Gastroesophageal sphincter (tissue), 4 donors: Measurements from ENCODE around the gene DOK6. TPM values are rescaled to one million over a fixed set of nuclear protein-coding genes. Genes with fewer than 3 reads are reported as not detected.

ENCODE experiments used
- ATAC-seq: fragments of 150-250 bp; one replicate; pipeline ENCODE4 v1.9.1; 2016; ENCODE audit warnings: mild to moderate bottlenecking, moderate library complexity
- H3K27ac ChIP-seq, 4 donors: fragments of 200-600 bp; sonication (generic) in 3 of 4; 1 replicate in 3 of 4; 2 replicates in 1 of 4; pipeline ENCODE4 v1.5.1; 2016 to 2019
- H3K27me3 ChIP-seq: fragments of 200-600 bp; sonication (generic); one replicate; pipeline ENCODE4 v1.5.1; 2019
- H3K36me3 ChIP-seq, 2 donors: fragments of 200-600 bp; sonication (generic); one replicate each; pipeline ENCODE4 v1.5.1; 2019; ENCODE audit warnings: control low read depth in 1 of 2
- H3K4me1 ChIP-seq, 3 donors: fragments of 200-600 bp; sonication (generic); 1 replicate in 2 of 3; 2 replicates in 1 of 3; pipeline ENCODE4 v1.5.1; 2016 to 2019; ENCODE audit warnings: control low read depth in 2 of 3
- H3K4me3 ChIP-seq, 2 donors: fragments of 200-600 bp; sonication (generic); one replicate each; pipeline ENCODE4 v1.5.1; 2019; ENCODE audit warnings: mild to moderate bottlenecking in 1 of 2, moderate library complexity in 1 of 2
- H3K9me3 ChIP-seq, 3 donors: fragments of 200-600 bp; sonication (generic); one replicate each; pipeline ENCODE4 v1.5.1; 2017 to 2019; ENCODE audit warnings: control low read depth in 2 of 3
- EP300 ChIP-seq: sonication (generic); formaldehyde crosslinking; IDR thresholded peaks from one replicate; pipeline ENCODE4 v1.6.1; 2017; ENCODE audit warnings: antibody characterized with exemption, mild to moderate bottlenecking
- POLR2A ChIP-seq, 2 donors: fragments of 450-650 bp; IDR thresholded peaks; one replicate each; pipeline ENCODE4 v1.6.1; 2017; ENCODE audit warnings: antibody characterized with exemption in 2 of 2, mild to moderate bottlenecking in 2 of 2, moderate library complexity in 1 of 2
- POLR2AphosphoS5 ChIP-seq: sonication (generic); formaldehyde crosslinking; IDR thresholded peaks from one replicate; pipeline ENCODE4 v1.6.1; 2017; ENCODE audit warnings: antibody characterized with exemption
- WGBS, 2 donors: methylation state at CpG; one replicate each; pipeline ENCODE4 v1.1.5; 2018; ENCODE audit warnings: low coverage in 1 of 2; 5-methylcytosine and 5-hydroxymethylcytosine counted together
- total RNA-seq, 4 donors: library from RNA; depleted of rRNA; stranded (reverse); fragments of >200 nt; gene quantifications; one replicate each; pipeline ENCODE4 v1.1.0, GENCODE V29; 2016
- TF ChIP-seq, protein P1 (sequence below), 4 experiments: fragments of 200-600 bp in 2 of 4; fragments of 450-650 bp in 2 of 4; sonication (generic) in 1 of 4; IDR thresholded peaks; one replicate each; pipeline ENCODE4 v1.5.1; 2017 to 2019; ENCODE audit warnings: antibody characterized with exemption in 4 of 4, mild to moderate bottlenecking in 2 of 4, moderate library complexity in 2 of 4

Gene DOK6
- total RNA-seq, 4 donors from 2014 or later = 0.62 to 3.4 (median 2.7) TPM

GRCh38 chr18:69612242-69612641, 211.6 kb downstream of the DOK6 start:
- no peaks in the 10 kb centered on the region for H3K27me3 ChIP-seq
- TF ChIP-seq EP300 = no peak
- TF ChIP-seq POLR2A (IDR thresholded peaks at IDR 0.05) = no peak
- TF ChIP-seq, protein P1, sequence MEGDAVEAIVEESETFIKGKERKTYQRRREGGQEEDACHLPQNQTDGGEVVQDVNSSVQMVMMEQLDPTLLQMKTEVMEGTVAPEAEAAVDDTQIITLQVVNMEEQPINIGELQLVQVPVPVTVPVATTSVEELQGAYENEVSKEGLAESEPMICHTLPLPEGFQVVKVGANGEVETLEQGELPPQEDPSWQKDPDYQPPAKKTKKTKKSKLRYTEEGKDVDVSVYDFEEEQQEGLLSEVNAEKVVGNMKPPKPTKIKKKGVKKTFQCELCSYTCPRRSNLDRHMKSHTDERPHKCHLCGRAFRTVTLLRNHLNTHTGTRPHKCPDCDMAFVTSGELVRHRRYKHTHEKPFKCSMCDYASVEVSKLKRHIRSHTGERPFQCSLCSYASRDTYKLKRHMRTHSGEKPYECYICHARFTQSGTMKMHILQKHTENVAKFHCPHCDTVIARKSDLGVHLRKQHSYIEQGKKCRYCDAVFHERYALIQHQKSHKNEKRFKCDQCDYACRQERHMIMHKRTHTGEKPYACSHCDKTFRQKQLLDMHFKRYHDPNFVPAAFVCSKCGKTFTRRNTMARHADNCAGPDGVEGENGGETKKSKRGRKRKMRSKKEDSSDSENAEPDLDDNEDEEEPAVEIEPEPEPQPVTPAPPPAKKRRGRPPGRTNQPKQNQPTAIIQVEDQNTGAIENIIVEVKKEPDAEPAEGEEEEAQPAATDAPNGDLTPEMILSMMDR (IDR thresholded peaks at IDR 0.05) = no peak
- no peak for TF ChIP-seq POLR2AphosphoS5
- no peaks in the 10 kb centered on the region for H3K4me1 ChIP-seq
- H3K4me3 ChIP-seq = no peak overlapping the region
- H3K36me3 ChIP-seq = no peaks in the 10 kb centered on the region
- H3K27ac ChIP-seq = no peak overlapping the region
- H3K9me3 ChIP-seq = no peaks in the 10 kb centered on the region
- WGBS, 2 donors = 85 to 88% methylated on average over 12 to 15 of the region's 15 CpGs
- ATAC-seq = no peak

DNA sequence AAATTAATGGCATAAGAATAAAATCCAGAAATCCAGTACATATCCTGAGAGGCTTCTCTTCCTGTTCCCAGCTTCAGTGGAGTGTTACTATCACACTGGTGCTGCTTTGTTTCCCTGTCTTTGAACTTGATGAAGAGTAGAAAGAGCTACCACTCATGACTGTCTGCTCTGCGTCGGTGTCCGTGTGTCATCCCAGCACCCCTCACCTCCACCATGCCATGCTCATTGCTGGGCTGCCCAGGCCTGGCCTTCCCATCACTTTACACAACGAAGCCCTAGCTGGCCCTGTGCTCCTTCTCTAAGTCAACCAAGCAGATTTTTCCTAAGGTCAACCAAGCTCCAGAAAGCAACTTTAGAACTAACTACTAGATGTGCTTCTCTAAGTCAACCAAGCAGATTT, 215.4 kb downstream of the DOK6 start:
- H3K9me3 ChIP-seq = no peaks in the 10 kb centered on the region
- no peaks in the 10 kb centered on the region for H3K36me3 ChIP-seq
- no peak for TF ChIP-seq EP300
- TF ChIP-seq, protein P1 (IDR thresholded peaks at IDR 0.05) = no peak
- TF ChIP-seq POLR2AphosphoS5 = no peak
- TF ChIP-seq POLR2A (IDR thresholded peaks at IDR 0.05) = no peak
- no peak overlapping the region for H3K4me3 ChIP-seq
- no peak for ATAC-seq
- H3K27ac ChIP-seq = no peak overlapping the region
- H3K4me1 ChIP-seq = no peaks in the 10 kb centered on the region
- no peaks in the 10 kb centered on the region for H3K27me3 ChIP-seq
- 83% methylated on average over 4 of the region's 4 CpGs; no CpG with 5 or more reads in 1 of the 2 donors for WGBS, 2 donors

DNA sequence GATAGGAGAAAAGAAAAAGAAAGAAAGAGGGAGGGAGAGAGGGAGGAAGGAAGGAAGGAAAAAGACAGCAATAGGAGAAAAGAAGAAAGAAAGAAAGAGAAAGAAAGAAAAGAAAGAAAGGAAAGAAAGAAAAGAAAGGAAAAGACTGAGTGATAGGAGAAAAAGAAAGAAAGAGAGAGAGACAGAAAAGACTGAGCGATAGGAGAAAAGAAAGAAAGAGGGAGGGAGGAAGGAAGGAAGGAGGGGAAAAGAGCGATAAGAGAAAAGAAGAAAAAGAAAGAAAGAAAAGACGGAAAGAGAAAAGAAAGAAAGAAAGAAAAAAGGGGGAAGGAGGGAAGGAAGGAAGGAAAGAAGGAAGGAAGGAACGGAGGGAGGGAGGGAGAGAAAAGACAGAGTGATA, 216.7 kb downstream of the DOK6 start:
- ATAC-seq = no peak
- WGBS, 2 donors = 95 to 100% methylated on average over 1 to 4 of the region's 4 CpGs
- H3K9me3 ChIP-seq = no peaks in the 10 kb centered on the region
- no peaks in the 10 kb centered on the region for H3K36me3 ChIP-seq
- no peak overlapping the region for H3K27ac ChIP-seq
- TF ChIP-seq POLR2AphosphoS5 = no peak
- TF ChIP-seq, protein P1 (IDR thresholded peaks at IDR 0.05) = no peak
- TF ChIP-seq EP300 = no peak
- TF ChIP-seq POLR2A (IDR thresholded peaks at IDR 0.05) = no peak
- H3K4me3 ChIP-seq = no peak overlapping the region
- H3K4me1 ChIP-seq = no peaks in the 10 kb centered on the region
- H3K27me3 ChIP-seq = no peaks in the 10 kb centered on the region

DNA sequence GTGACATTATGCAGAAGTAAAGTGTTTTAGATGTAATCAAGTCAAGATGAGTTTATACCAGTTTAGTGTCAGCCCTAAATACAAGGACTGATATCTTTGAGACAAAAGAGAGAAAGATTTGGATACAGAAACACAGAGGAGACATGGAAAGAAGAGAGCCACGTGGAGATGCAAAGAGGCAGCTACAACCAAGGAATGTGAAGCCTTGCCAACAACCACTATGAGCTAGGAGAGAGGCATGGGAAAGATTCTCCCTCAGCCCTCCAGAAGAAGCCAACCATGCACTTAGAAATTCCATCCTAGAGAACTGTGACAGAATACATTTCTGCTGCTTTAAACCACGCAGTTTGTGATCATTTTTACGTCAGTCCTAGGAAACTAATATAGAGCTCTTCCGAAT, 217.2 kb downstream of the DOK6 start:
- TF ChIP-seq, protein P1 (IDR thresholded peaks at IDR 0.05) = no peak
- TF ChIP-seq POLR2A (IDR thresholded peaks at IDR 0.05) = no peak
- no peak for TF ChIP-seq EP300
- TF ChIP-seq POLR2AphosphoS5 = no peak
- no peak for ATAC-seq

DNA sequence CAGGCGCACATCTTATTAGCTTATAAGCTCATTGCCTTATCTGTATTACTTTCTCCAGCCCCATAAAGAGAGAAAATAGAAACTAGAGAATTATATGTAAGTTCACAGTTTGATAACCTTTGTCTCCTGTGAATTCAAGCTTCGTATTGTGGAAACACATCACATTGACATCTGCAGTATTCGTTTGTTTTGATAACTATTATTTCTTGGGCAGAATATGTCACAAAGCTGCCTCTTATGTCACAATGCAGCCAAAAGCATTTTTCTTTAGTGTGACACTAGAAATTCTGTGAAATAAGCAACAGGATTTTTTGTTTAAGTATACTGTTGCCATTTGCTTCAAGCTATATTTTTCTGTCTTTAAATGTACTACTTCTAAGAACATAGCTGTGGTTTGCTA, 221.5 kb downstream of the DOK6 start:
- no peak overlapping the region for H3K4me3 ChIP-seq
- ATAC-seq = no peak
- 40 to 46% methylated on average over 3 of the region's 3 CpGs for WGBS, 2 donors
- TF ChIP-seq POLR2A (IDR thresholded peaks at IDR 0.05) (no peak), EP300 (no peak), POLR2AphosphoS5 (no peak)
- TF ChIP-seq, protein P1 (IDR thresholded peaks at IDR 0.05) = no peak
- no peaks in the 10 kb centered on the region for H3K27me3 ChIP-seq
- H3K4me1 ChIP-seq = no peaks in the 10 kb centered on the region
- no peak overlapping the region for H3K27ac ChIP-seq
- no peaks in the 10 kb centered on the region for H3K36me3 ChIP-seq
- H3K9me3 ChIP-seq = no peaks in the 10 kb centered on the region

More for the DNA sequence above, 217.2 kb downstream of the DOK6 start:
- no peak overlapping the region for H3K4me3 ChIP-seq
- H3K36me3 ChIP-seq = no peaks in the 10 kb centered on the region
- no peaks in the 10 kb centered on the region for H3K27me3 ChIP-seq
- no peaks in the 10 kb centered on the region for H3K9me3 ChIP-seq
- H3K27ac ChIP-seq = no peak overlapping the region
- H3K4me1 ChIP-seq = no peaks in the 10 kb centered on the region
- WGBS, 2 donors = 61 to 78% methylated on average over 4 of the region's 4 CpGs
